Psoas muscle (tissue), 8 donors: ENCODE data around the gene NRTN. TPM values are rescaled to one million over a fixed set of nuclear protein-coding genes. Genes with fewer than 3 reads are reported as not detected.

Source experiments
- ATAC-seq, 4 donors: fragments of 200-7000 bp; cut with Tn5 transposase; one replicate each; pipeline ENCODE4 v1.9.1; 2020; ENCODE audit warnings: moderate library complexity in 3 of 4, mild to moderate bottlenecking in 2 of 4
- DNase-seq, 2 donors: peaks; one replicate each; pipeline ENCODE4 v3.0.0-alpha.2; 2020
- H3K27ac ChIP-seq: fragments of 200-600 bp; one replicate; pipeline ENCODE4 v1.8.0; 2022
- H3K27me3 ChIP-seq, 3 donors: fragments of 200-600 bp in 1 of 3; one replicate each; pipeline versions ENCODE4 v1.6.1 to v1.8.0; 2013 to 2022; ENCODE audit warnings: low read length in 2 of 3, mild to moderate bottlenecking in 2 of 3, moderate library complexity in 1 of 3; ENCODE audit not compliant: insufficient read depth in 3 of 3
- H3K36me3 ChIP-seq, 2 donors: fragments of 200-600 bp in 1 of 2; one replicate each; pipeline versions ENCODE4 v1.6.1 to v1.8.0; 2013 to 2022; ENCODE audit warnings: low read depth in 1 of 2, mild to moderate bottlenecking in 1 of 2, moderate library complexity in 1 of 2; ENCODE audit not compliant: insufficient read depth in 1 of 2
- H3K4me1 ChIP-seq: fragments of 200-600 bp; one replicate; pipeline ENCODE4 v1.8.0; 2022
- H3K4me3 ChIP-seq: fragments of 200-600 bp; one replicate; pipeline ENCODE4 v1.8.0; 2022; ENCODE audit warnings: mild to moderate bottlenecking
- H3K9me3 ChIP-seq: fragments of 200-600 bp; one replicate; pipeline ENCODE4 v1.8.0; 2022
- WGBS, 3 donors: extraction: QIAGEN DNeasy Blood & Tissue Kit; methylation state at CpG; one replicate each; pipeline versions ENCODE4 v1.1.6 to v1.1.7; 2013; 5-methylcytosine and 5-hydroxymethylcytosine counted together
- intact Hi-C, 2 donors: fragments of 100-400 bp; cut with DNase I; formaldehyde crosslinking; loops; one replicate each; pipeline versions ENCODE4 v1.11.0 to v1.14.2; 2022
- polyA plus RNA-seq, 3 donors: library from polyadenylated mRNA; stranded (reverse); fragments of 200-250 nt; gene quantifications; one replicate each; pipeline ENCODE4 v1.2.3, GENCODE V29; 2013
- total RNA-seq, 4 donors: library from RNA; stranded (reverse); fragmentation: NEBNext Ultra II Directional in 2 of 4; extraction: Animal tissue kit (Norgen Biotek cat#: 25700) in 2 of 4; gene quantifications; one replicate each; pipeline versions ENCODE4 v1.2.1 to v1.2.4, GENCODE V29; 2021 to 2023
- TF ChIP-seq, protein P1 (sequence below): fragments of 200-600 bp; IDR thresholded peaks from one replicate; pipeline ENCODE4 v1.8.0; 2022; ENCODE audit warnings: antibody characterized with exemption
- donor health status: healthy with polysubstance abuse.
- donor health status: DM: no; HTN: no; CAD: no; lungs with moderate emphysema.
- donor health status: Bipolar disorder and iron deficiency.
- donor health status: healthy.
- donor health status: DM: yes; HTN: yes; CAD: no.
- donor health status: DM: no; HTN: no; CAD: no.
- donor health status: DM: no; HTN: no; CAD: no.
- donor health status: DM: yes; HTN: yes; CAD: no.

The NRTN gene
- total and polyA plus RNA-seq, 7 donors, result not detected

DNA sequence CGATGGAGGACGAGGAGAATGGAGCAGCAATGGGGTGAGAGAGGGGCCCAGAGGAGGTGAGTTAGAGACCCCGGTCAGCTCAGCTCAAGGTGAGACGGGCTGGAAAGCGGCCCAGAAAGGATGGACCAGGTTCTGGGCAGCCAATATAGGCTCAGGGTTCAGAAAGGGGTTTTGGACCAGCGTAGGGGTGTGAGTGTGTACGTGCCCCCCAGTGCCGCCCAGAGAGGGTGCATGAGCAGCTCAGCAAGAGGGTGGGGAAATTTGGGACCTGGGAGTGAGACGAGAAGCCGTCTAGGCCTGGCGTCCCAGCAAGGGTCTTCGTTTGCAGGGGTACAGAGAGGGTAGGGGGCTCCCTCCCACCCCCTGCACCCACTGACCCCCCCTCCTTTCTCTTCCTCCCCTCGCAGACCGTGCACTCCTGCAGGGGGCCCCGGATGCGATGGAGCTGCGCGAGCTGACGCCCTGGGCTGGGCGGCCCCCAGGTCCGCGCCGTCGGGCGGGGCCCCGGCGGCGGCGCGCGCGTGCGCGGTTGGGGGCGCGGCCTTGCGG lies 22.5 kb downstream of the NRTN start:
- Histone ChIP-seq H3K9me3 (no peaks in the 10 kb centered on the region), H3K27me3 (peaks cover 0 to 86% (median 32%) of the 10 kb centered on the region in 3 donors), H3K4me3 (peak overlapping the region; percentile 52), H3K36me3 (no peaks in the 10 kb centered on the region), H3K4me1 (no peaks in the 10 kb centered on the region), H3K27ac (no peak overlapping the region)
- WGBS, 3 donors, result 12 to 19% (median 17%) methylated on average over 16 to 37 of the region's 37 CpGs
- DNase-seq, result no peak
- intact Hi-C loops, result no loop called here
- ATAC-seq, result no peak
- TF ChIP-seq, protein P1, sequence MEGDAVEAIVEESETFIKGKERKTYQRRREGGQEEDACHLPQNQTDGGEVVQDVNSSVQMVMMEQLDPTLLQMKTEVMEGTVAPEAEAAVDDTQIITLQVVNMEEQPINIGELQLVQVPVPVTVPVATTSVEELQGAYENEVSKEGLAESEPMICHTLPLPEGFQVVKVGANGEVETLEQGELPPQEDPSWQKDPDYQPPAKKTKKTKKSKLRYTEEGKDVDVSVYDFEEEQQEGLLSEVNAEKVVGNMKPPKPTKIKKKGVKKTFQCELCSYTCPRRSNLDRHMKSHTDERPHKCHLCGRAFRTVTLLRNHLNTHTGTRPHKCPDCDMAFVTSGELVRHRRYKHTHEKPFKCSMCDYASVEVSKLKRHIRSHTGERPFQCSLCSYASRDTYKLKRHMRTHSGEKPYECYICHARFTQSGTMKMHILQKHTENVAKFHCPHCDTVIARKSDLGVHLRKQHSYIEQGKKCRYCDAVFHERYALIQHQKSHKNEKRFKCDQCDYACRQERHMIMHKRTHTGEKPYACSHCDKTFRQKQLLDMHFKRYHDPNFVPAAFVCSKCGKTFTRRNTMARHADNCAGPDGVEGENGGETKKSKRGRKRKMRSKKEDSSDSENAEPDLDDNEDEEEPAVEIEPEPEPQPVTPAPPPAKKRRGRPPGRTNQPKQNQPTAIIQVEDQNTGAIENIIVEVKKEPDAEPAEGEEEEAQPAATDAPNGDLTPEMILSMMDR, result no peak

DNA sequence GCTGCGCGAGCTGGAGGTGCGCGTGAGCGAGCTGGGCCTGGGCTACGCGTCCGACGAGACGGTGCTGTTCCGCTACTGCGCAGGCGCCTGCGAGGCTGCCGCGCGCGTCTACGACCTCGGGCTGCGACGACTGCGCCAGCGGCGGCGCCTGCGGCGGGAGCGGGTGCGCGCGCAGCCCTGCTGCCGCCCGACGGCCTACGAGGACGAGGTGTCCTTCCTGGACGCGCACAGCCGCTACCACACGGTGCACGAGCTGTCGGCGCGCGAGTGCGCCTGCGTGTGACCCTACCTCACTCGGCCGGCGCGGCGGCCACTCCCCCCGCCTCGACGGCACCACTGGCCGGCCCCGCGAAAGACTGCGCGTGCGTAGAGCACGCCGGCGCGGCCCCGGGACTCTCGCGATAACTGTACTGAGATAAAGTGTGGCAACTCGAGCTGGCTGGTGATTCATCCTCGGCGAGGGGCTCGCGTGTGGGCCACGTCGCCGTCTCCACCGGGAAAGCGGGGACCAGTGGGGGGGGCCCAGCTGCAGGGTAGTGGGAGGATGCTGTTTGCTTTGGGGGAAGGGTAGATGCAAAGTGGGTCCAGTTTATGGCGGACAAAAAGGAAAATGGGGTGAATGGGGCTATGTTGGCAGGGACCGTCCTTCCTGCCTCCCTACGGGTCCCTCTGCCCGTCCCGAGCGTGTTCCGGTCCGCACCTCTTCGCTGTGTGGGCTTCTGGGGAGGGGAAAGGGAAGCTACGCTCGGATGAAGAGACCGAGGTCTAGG lies 23.2 kb downstream of the NRTN start:
- DNase-seq, result peak; percentile 79 to 87
- H3K4me3 ChIP-seq, result peak overlapping the region; percentile 52
- intact Hi-C loops, result no loop called here
- no peaks in the 10 kb centered on the region for H3K4me1 ChIP-seq
- H3K27me3 ChIP-seq, result peaks cover 0 to 88% (median 30%) of the 10 kb centered on the region in 3 donors
- TF ChIP-seq, protein P1, result no peak
- no peaks in the 10 kb centered on the region for H3K36me3 ChIP-seq
- H3K27ac ChIP-seq, result no peak overlapping the region
- no peaks in the 10 kb centered on the region for H3K9me3 ChIP-seq
- peak; percentile 39 to 73 (median 58) for ATAC-seq
- 0 to 1% (median 1%) methylated on average over 63 to 91 of the region's 91 CpGs for WGBS, 3 donors

DNA sequence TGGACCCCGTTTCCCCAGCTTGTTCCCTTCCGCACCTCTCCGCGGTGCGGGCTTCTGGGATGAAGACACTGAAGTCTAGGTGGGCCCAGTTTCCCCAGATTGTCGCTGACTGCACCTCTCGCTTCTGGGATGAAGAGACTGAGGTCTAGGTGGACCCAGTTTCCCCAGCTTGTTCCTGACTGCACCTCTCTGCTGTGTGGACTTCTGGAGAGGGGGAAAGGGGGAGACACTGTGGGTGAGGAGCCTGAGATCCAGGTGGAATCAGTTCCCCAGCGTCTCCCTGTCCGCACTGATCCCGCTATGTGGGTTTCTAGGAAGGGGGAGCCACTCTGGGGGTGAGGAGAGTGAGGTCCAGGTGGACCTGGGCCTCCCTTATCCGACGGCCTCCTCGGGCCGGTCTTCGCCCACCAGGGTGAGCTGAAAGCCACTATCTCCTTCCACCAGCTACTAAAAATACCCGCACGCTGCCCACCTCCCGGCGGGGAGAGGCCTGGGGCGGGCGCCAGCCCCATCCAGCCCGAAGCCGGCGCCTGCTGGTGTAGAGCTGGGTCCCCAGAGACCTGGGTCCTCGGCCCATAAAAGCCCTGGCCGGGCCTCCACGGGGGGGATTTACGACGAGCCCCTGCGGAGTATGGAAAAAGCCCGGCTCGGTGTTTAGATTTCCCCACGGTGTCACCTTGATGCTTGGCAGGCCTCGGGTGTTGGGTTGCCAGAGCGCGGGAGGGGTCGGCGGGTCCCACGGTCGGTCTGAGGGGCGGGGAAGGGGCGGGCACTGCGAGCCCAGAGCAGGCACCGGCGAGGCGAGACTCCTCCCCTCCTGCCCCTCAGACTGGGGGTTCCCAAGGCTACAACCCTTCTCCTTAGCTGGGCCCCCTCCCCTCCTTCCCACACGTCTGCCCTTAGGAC lies 24.0 kb downstream of the NRTN start:
- Histone ChIP-seq H3K9me3 (no peaks in the 10 kb centered on the region), H3K27ac (no peak overlapping the region), H3K27me3 (peaks cover 0 to 84% (median 30%) of the 10 kb centered on the region in 3 donors), H3K36me3 (no peaks in the 10 kb centered on the region), H3K4me3 (peak overlapping the region; percentile 52), H3K4me1 (no peaks in the 10 kb centered on the region)
- intact Hi-C loops, result no loop called here
- no peak for ATAC-seq
- 2 to 4% (median 4%) methylated on average over 40 to 47 of the region's 47 CpGs for WGBS, 3 donors
- TF ChIP-seq, protein P1, result no peak
- no peak for DNase-seq

DNA sequence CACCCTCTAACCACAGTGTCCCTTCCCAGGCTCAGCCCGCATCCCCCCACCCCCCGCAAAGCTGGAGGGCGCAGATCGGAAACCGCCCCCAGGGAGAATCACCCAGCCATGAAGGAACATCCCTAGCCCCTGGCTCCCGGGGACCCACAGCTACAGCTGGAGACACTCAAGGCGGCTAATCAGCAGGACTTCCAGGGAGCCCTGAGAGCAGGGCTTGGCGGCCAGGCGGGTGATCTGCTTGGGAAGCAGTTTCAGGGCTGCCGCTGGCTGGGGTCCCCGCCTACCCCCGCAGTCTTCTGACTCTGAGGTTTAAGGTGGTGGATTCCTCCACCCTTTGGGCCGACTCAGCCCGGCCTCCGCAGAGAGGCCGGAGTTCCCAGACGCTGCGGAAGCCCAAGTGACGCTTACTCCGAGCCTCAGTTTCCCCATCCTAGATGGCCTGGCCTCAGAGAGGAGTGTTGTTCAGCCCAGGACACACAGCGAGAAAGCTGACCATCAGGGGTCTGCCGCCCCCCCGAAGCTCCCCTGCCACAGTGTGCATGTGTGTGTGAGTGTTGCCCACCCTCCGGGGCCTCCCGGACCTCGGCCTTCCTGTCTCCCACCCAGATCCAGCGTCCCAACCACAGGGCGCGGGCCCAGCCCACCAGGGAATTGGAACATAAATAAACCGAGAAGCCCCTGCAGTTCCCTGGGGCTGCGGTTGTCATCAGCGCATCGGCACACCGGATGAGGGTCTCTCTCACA lies 24.9 kb downstream of the NRTN start:
- H3K4me3 ChIP-seq, result no peak overlapping the region
- no peak for DNase-seq
- intact Hi-C loops, result no loop called here
- peaks cover 0 to 80% (median 30%) of the 10 kb centered on the region in 3 donors for H3K27me3 ChIP-seq
- TF ChIP-seq, protein P1, result no peak
- no peak for ATAC-seq
- H3K9me3 ChIP-seq, result no peaks in the 10 kb centered on the region
- 46 to 54% (median 54%) methylated on average over 33 to 34 of the region's 34 CpGs for WGBS, 3 donors
- H3K27ac ChIP-seq, result no peak overlapping the region
- H3K4me1 ChIP-seq, result no peaks in the 10 kb centered on the region
- H3K36me3 ChIP-seq, result no peaks in the 10 kb centered on the region
